ENCODE results near the gene MTMR12.

- TF ChIP-seq CTCF (conservative IDR thresholded peaks at IDR 0.05; ENCODE audit: low read depth, low read length) (no peak), CEBPB (IDR thresholded peaks at IDR 0.05; ENCODE audit: low read depth, low read length) (no peak), POLR2A (IDR thresholded peaks at IDR 0.05; ENCODE audit: low read depth, low read length) (no peak), BHLHE40 (IDR thresholded peaks at IDR 0.05; ENCODE audit: low read depth, low read length) (no peak), NFE2L2 (IDR thresholded peaks at IDR 0.05; ENCODE audit: low read depth, low read length) (no peak), MAFK (IDR thresholded peaks at IDR 0.05; ENCODE audit: low read depth, low read length) (no peak), RCOR1 (IDR thresholded peaks at IDR 0.05; ENCODE audit: insufficient replicate concordance, low read length) (no peak), RFX5 (IDR thresholded peaks at IDR 0.05; ENCODE audit: low read depth, low read length) (no peak), RAD21 (IDR thresholded peaks at IDR 0.05; ENCODE audit: low read length) (no peak), MXI1 (IDR thresholded peaks at IDR 0.05; ENCODE audit: borderline replicate concordance, low read depth, low read length) (no peak), ELK1 (IDR thresholded peaks at IDR 0.05; ENCODE audit: borderline replicate concordance, low read depth, low read length) (no peak)
These were observed 12.9 kb upstream of the MTMR12 start for GRCh38 chr5:32325616-32326015.

Measured in IMR-90 (cell line).